Ovary (tissue), 9 donors: Measurements from ENCODE around the gene NECTIN1. TPM values are rescaled to one million over a fixed set of nuclear protein-coding genes. Genes with fewer than 3 reads are reported as not detected.
A peak's percentile ranks its signal among the peaks of the same experiment; 100 is the strongest.

Source experiments
- DNase-seq, 5 donors: peaks; one replicate each; pipeline ENCODE4 v3.0.0-alpha.2; 2019 to 2020
- H3K27ac ChIP-seq, 2 donors: fragments of 200-600 bp; one replicate each; pipeline versions ENCODE4 v1.5.1 to v1.8.0; 2019 to 2022
- H3K27me3 ChIP-seq: fragments of 200-600 bp; one replicate; pipeline ENCODE4 v1.8.0; 2022
- H3K36me3 ChIP-seq: fragments of 200-600 bp; sonication (generic); one replicate; pipeline ENCODE4 v1.5.1; 2019
- H3K4me1 ChIP-seq: one replicate; pipeline ENCODE4 v1.8.1; 2013; ENCODE audit warnings: mild to moderate bottlenecking, moderate library complexity; ENCODE audit not compliant: insufficient read depth
- H3K4me3 ChIP-seq: fragments of 200-600 bp; sonication (generic); one replicate; pipeline ENCODE4 v1.5.1; 2017
- H3K9me3 ChIP-seq, 2 donors: fragments of 200-600 bp in 1 of 2; sonication (generic) in 1 of 2; one replicate each; pipeline versions ENCODE4 v1.5.1 to v1.8.1; 2013 to 2019; ENCODE audit warnings: mild to moderate bottlenecking in 1 of 2, moderate library complexity in 1 of 2
- CTCF ChIP-seq, 3 donors: fragments of 450-650 bp in 2 of 3; fragments of 200-600 bp in 1 of 3; IDR thresholded peaks; one replicate each; pipeline versions ENCODE4 v1.5.1 to v1.8.0; 2016 to 2022; ENCODE audit warnings: antibody characterized with exemption in 3 of 3, mild to moderate bottlenecking in 1 of 3
- EP300 ChIP-seq: sonication (generic); formaldehyde crosslinking; IDR thresholded peaks from one replicate; pipeline ENCODE4 v1.6.1; 2017; ENCODE audit warnings: antibody characterized with exemption
- POLR2A ChIP-seq: fragments of 450-650 bp; IDR thresholded peaks from one replicate; pipeline ENCODE4 v1.6.1; 2017; ENCODE audit warnings: antibody characterized with exemption, mild to moderate bottlenecking, moderate library complexity
- WGBS, 3 donors: extraction: QIAGEN DNeasy Blood & Tissue Kit in 1 of 3; methylation state at CpG; one replicate each; pipeline versions ENCODE4 v1.1.5 to v1.1.7; 2013 to 2017; 5-methylcytosine and 5-hydroxymethylcytosine counted together
- intact Hi-C, 4 donors: fragments of 100-400 bp; cut with DNase I; formaldehyde crosslinking; loops; one replicate each; pipeline versions ENCODE4 v1.11.0 to v1.15.1; 2022 to 2023
- polyA plus RNA-seq, 2 donors: library from polyadenylated mRNA; stranded (reverse); fragments of 200-250 nt in 1 of 2; fragments of 350-450 nt in 1 of 2; fragmentation: Illumina TruSeq in 1 of 2; extraction: RNeasy Lipid Tissue Mini Kit (QIAGEN cat#74804) in 1 of 2; gene quantifications; one replicate each; pipeline ENCODE4 v1.2.3, GENCODE V29; 2013 to 2014
- total RNA-seq, 7 donors: library from RNA; depleted of rRNA in 2 of 7; stranded (reverse); fragments of >200 nt in 2 of 7; fragmentation: NEBNext Ultra II Directional in 3 of 7; extraction: Animal tissue kit (Norgen Biotek cat#: 25700) in 3 of 7; gene quantifications; one replicate each; pipeline versions ENCODE4 v1.1.0 to v1.2.4, GENCODE V29; 2016 to 2023
- donor health status: DM: no; HTN: no; CAD: no; lungs with moderate emphysema.
- donor health status: DM: no; HTN: no; CAD: no.
- donor health status: Bipolar disorder and iron deficiency.
- donor health status: DM: yes; HTN: yes; CAD: no.
- donor health status: DM: no; HTN: no; CAD: no.
- donor health status: DM: yes; HTN: yes; CAD: no.

NECTIN1 gene
- total and polyA plus RNA-seq, 9 donors: 1.5 to 12.1 (median 5.7) TPM

GRCh38 chr11:119700536-119701346, 28.3 kb downstream of the NECTIN1 start:
- DNase-seq: no peak
- Histone ChIP-seq H3K27ac (no peak overlapping the region), H3K27me3 (no peaks in the 10 kb centered on the region), H3K9me3 (no peaks in the 10 kb centered on the region), H3K4me1 (peaks cover 1% of the 10 kb centered on the region), H3K36me3 (no peaks in the 10 kb centered on the region), H3K4me3 (no peak overlapping the region)
- 90 to 94% (median 91%) methylated on average over 13 of the region's 13 CpGs for WGBS, 3 donors
- TF ChIP-seq EP300 (no peak), POLR2A (no peak), CTCF (IDR thresholded peaks at IDR 0.05) (no peak)
- intact Hi-C loops: no loop called here

GRCh38 chr11:119700030-119700429, 29.0 kb downstream of the NECTIN1 start:
- 90 to 95% (median 94%) methylated on average over 7 of the region's 7 CpGs for WGBS, 3 donors
- Histone ChIP-seq H3K4me3 (no peak overlapping the region), H3K9me3 (no peaks in the 10 kb centered on the region), H3K27me3 (no peaks in the 10 kb centered on the region), H3K27ac (no peak overlapping the region), H3K4me1 (peaks cover 1% of the 10 kb centered on the region), H3K36me3 (no peaks in the 10 kb centered on the region)
- DNase-seq: no peak
- intact Hi-C loops: no loop called here
- TF ChIP-seq EP300: no peak
- no peak for TF ChIP-seq CTCF (IDR thresholded peaks at IDR 0.05)
- TF ChIP-seq POLR2A: no peak

GRCh38 chr11:119699227-119699626, 29.8 kb downstream of the NECTIN1 start:
- H3K4me3 ChIP-seq: no peak overlapping the region
- no peak overlapping the region for H3K27ac ChIP-seq
- no peaks in the 10 kb centered on the region for H3K9me3 ChIP-seq
- no peaks in the 10 kb centered on the region for H3K27me3 ChIP-seq
- peaks cover 1% of the 10 kb centered on the region for H3K4me1 ChIP-seq
- 50 to 52% (median 50%) methylated on average over 13 of the region's 13 CpGs for WGBS, 3 donors
- peak in 2 of 5 donors; percentile 36 to 46 for DNase-seq
- TF ChIP-seq POLR2A: no peak
- no peak for TF ChIP-seq CTCF (IDR thresholded peaks at IDR 0.05)
- no peak for TF ChIP-seq EP300
- no peaks in the 10 kb centered on the region for H3K36me3 ChIP-seq
- intact Hi-C loops: no loop called here

- Histone ChIP-seq H3K9me3 (no peaks in the 10 kb centered on the region), H3K4me3 (no peak overlapping the region), H3K27ac (no peak overlapping the region), H3K36me3 (no peaks in the 10 kb centered on the region), H3K27me3 (no peaks in the 10 kb centered on the region), H3K4me1 (peaks cover 1% of the 10 kb centered on the region)
- no peak for TF ChIP-seq CTCF (IDR thresholded peaks at IDR 0.05)
- 60 to 67% (median 61%) methylated on average over 2 of the region's 2 CpGs for WGBS, 3 donors
- no peak for DNase-seq
- intact Hi-C loops: no loop called here
Measured at GRCh38 chr11:119697882-119698281, 31.1 kb downstream of the NECTIN1 start.
